ENCODE data around the gene CRAMP1.

DNA sequence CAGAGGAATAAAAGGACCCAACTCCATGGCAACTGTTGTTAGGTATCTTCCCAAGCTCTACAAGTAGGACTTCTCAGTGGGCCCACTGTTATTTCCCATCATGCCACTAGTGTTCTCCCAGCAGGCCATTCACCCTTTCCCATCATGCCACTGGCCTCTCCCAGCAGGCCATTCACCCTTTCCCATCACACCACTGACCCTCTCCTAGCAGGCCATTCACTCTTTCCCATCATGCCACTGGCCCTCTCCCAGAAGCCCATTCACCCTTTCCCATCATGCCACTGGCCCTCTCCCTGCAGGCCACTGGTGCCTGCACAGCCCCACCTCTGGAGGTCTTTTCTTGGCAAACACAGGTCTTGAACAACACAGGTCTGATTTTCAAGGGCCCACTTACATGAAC lies 36.6 kb upstream of the CRAMP1 start:
- TF ChIP-seq EZH2 (IDR thresholded peaks at IDR 0.05; ENCODE audit: insufficient read depth, poor library complexity, severe bottlenecking) (no peak), EZH2phosphoT487 (IDR thresholded peaks at IDR 0.05; ENCODE audit: insufficient read depth, low read depth) (no peak)

All from GM23248 (cell line).